Measurements from ENCODE around the gene GJA3.

GJA3 gene

GRCh38 chr13:20148501-20149183, 12.2 kb downstream of the GJA3 start:
- no peak for DNase-seq

DNA sequence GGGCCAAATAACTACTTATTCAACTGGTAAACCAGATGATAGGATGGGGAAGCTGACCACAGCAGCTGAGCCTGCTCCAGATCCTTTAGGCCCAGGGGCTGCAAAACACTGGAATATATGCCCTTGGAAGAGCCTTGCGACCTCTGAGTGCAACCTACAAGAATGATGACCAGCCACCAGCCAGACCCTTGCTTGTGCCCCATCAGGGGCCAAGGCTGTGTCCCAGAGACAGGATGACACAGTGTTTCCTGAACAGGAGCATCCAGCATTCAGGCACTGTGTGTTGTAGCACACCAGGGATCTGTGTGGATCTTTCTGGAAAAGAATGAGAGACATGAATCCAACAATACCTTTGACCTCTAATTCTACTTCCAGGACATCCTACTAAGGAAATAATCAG, 14.5 kb downstream of the GJA3 start:
- DNase-seq, result no peak

DNA sequence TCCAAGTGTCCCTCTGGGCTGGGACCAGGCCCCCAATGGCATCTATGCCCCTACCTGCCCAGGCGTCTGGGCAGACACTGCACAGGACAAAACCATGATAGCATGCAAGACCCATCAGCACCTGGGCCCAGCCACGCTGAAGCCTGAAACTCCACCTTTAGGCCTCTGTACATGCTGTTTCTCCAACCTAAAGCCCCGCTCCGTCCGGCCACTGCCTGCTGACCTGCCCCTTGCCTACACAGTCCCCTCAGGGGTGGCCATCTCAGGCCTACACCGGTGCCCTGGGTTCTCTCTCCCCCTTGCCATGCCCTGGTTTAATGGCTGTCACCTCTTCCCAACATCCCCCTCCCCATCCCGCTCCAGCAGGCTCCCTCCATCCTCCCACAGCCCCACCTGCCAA, 15.3 kb downstream of the GJA3 start:
- no peak for DNase-seq

DNA sequence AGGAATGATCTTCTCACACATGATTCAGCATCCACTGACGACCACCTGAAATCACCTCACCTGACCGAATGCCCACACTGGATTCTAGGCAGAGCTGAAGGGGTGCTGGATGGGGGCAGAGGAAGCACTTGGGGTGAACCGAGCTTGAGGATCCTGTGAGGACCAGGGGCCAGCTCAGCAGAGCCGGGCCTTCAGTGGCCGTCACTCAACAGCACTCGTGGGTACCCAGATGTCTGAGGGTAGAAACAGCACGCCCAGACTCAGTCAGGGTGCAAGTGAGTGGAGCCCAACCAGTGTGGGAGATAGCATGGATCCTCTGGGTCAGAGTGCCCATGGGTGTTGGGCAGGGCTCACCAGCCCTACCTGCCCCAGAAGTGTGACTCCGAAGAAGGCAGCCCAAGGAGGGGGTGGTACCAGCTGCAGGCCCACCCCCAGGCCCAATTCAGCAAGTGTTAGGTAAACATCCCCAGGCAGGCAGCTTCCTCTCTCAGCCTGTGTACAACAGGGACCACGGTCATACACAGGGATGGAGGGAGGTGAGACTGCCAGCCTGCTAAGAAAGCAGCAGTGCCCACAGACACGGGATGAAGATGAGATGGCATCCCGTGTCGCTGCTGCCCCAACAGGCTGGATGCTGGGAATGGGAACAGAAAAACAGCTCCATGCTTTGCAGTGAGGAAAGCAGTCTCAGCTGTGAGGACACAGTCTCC, 16.6 kb downstream of the GJA3 start:
- DNase-seq, result no peak

DNA sequence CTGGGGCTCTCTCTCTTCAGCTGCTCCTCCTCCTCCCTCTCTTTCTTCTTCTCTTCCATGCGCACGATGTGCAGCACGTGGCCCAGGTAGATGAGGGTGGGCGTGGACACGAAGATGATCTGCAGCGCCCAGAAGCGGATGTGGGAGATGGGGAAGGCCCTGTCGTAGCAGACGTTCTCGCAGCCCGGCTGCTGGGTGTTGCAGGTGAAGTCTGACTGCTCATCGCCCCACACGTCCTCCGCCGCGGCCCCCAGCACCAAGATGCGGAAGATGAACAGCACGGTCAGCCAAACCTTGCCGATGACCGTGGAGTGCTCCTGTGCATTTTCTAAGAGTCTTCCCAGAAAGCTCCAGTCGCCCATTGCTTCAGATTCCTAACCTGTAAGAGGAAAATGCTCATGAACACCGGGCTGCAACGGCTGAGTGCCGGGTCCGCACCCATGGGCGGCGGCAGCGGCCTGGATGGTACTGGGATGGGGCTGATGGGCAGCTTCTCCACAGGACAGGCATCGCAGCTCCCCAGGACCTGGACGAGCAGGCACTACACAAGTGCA, 17.8 kb downstream of the GJA3 start:
- no peak for DNase-seq

DNA sequence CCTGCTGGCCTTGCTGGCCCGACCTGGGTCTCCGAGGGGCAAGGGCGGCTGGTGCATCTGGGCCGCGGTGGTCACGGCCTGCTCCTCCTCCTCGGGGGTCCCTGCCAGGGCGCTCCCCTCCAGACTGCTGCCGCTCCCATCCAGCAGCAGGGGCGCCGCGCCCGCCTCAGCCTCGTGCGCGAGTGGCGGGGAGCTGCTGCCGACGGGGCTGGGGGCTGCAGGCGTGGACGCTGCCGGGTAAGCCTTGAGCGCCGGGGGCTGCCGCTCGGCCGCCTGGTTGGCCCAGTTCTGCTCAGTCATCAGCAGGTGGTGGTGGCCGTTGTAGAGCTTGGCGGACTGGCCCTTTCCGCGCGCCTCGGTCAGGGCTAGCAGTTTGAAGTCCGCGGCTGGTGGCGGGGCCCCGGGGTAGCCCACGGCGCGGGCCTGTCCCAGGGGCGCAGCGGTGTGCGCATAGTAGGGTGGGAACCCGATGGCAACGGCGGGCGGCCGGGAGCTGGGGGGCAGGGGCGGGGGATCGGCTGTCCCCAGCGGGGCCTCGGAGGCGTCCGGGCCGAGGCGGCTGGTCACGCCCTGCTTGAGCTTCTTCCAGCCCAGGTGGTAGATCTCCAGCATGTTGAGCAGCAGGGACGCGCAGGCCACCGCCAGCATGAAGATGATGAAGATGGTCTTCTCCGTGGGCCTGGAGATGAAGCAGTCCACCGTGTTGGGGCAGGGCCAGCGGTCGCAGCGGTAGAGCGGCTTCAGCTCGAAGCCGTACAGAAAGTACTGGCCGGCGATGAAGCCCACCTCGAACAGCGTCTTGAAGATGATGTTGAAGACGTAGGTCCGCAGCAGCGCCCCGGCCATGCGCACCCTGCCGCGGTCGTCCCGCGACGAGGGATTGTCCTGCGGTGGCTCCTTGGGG, 18.6 kb downstream of the GJA3 start:
- no peak for DNase-seq

DNA sequence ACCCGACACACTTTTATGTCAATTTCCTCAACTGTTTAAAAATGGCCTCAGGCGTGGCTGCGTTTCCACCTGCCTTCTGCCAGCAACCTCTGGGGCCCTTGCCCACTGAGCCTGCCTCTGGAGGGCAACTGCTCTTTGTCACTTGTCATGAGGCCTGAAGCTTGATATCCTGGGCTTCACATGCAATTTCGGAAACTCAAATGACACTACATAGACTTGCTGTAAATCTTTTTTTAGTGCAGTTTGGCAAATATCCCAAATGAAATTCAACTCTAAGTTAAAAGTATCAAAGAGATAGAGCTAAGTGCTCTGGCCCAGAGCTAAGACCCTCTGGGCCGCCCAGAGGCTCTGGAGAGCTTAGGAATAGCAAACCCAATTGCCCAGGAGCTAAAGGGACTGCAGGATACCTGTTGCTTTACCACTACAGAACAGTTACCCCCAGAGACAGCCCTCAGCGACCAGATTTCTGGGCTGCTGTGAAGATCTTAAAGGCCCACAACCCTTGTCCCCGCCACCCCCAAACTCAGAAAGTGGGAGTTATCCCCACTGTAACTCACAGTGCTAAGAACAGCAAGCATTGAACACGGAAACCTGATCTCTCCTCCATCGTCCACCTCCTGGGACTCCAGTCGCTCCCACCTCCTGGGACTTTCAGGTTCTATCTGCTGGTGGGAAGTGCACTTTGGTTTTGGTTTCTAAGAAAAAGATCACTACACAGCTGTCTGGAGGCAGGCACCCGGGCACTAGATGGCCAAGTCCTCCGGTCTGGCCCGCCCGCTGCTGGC, 19.4 kb downstream of the GJA3 start:
- no peak for DNase-seq

DNA sequence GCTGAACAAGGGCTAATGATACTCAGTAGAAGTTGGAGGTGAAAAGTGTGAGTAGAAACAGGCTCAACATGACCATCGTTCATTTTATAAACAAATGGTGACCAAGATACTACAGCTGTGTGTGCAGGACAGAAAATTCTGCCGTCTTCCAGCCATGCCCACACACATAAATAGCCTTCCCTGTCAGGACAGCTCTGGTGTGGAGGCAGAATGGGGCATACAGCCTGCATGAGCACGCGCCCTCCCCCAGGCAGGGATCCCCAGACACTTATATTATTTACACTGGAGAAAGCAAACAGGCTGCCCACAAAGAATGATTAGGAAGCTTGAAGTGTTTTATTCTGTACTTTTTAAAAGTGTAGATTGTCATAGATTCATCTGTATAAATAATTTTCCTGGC, 20.4 kb downstream of the GJA3 start:
- DNase-seq, result no peak

DNA sequence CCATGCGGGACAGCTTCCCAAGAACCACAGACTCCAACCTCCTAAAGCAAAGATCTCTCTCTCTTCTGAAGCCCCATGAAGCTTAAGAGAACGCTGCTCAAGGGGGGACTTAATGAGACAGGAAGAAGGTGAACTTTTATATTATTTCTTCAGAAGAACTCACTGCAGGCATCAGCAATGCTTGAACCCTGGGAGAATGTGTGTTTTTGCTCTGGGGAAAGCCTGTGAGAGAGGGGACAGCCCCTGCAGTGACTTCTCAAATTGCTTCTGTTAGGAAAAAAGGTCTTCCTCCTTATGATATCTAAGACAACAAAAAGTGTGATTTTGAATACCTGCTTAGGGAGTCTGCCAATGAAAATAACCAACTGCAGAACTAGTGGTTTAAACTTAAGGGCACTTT, 23.0 kb downstream of the GJA3 start:
- no peak for DNase-seq

GRCh38 chr13:20136781-20137703, 23.8 kb downstream of the GJA3 start:
- peak in 1 of 4 experiments; percentile 13 for DNase-seq

GRCh38 chr13:20134732-20135131, 26.1 kb downstream of the GJA3 start:
- DNase-seq, result no peak

GRCh38 chr13:20132052-20132634, 28.7 kb downstream of the GJA3 start:
- DNase-seq, result no peak

- no peak for DNase-seq
Measured at GRCh38 chr13:20131057-20131832, 29.6 kb downstream of the GJA3 start.

GRCh38 chr13:20130652-20131051, 30.2 kb downstream of the GJA3 start:
- DNase-seq, result no peak

GRCh38 chr13:20130012-20130411, 30.8 kb downstream of the GJA3 start:
- no peak for DNase-seq

- no peak for DNase-seq
Measured at GRCh38 chr13:20129076-20129475, 31.8 kb downstream of the GJA3 start.

DNA sequence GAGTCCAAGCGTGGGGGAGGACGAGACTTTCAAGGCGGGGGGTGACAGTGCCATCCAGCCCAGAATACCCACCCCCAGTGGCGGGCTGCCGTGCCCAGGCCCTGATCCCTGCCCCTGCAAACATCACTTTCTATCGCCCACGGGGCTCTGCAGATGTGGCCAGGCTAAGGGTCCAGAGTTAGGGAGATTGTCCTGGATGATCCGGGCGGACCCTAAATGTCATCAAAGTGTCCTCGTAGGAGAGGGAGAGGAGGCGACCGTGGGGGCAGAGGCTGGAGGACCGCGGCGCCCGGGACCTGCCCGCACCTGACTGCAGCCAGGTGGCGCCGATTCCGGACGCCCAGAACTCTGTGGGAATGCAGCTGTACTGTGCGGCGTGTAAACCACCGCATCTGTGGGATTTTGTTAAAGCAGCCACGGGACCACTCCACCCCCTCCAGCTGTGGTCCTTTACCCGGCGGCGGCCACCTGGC, 32.4 kb downstream of the GJA3 start:
- no peak for DNase-seq

- DNase-seq, result peak in 1 of 4 experiments; percentile 16
Measured at GRCh38 chr13:20127562-20128458, 33.0 kb downstream of the GJA3 start.

- no peak for DNase-seq
Measured at GRCh38 chr13:20127262-20127561, 33.6 kb downstream of the GJA3 start.
